IMR-90 (cell line): ENCODE data around the gene FCRL5. TPM values are rescaled to one million over a fixed set of nuclear protein-coding genes. Genes with fewer than 3 reads are reported as not detected.

Source experiments
- ATAC-seq: fragments of 200-7000 bp; cut with Tn5 transposase; 2 replicates; pipeline ENCODE4 v1.9.1; 2020; ENCODE audit warnings: low read depth, mild to moderate bottlenecking, moderate library complexity
- BruUV-seq: library from RNA; stranded (reverse); fragments of 400-500 nt; replicated peaks from 2 replicates; lab custom pipeline; 2021; lab: Mats Ljungman, UMichigan
- CTCF ChIA-PET: fragments of 300-600 bp; formaldehyde crosslinking; extraction: SDS; loops from one replicate; lab custom pipeline; 2021; ENCODE audit warnings: antibody characterized with exemption; lab: Yijun Ruan, JAX
- POLR2A ChIA-PET: fragments of 300-600 bp; sonication (Branson Sonifier 250); formaldehyde crosslinking; loops from one replicate; lab custom pipeline; 2022; ENCODE audit warnings: antibody characterized with exemption; ENCODE audit not compliant: unreplicated experiment; lab: Charles Lee
- DNase-seq: peaks from one replicate; pipeline ENCODE4 v3.0.0; 2013
- H2AFZ ChIP-seq: replicated peaks from 2 replicates; pipeline ENCODE3; 2013; ENCODE audit warnings: low read length, mild to moderate bottlenecking; ENCODE audit not compliant: poor library complexity
- H2AK5ac ChIP-seq: 2 replicates; pipeline ENCODE4 v1.6.1; 2013; ENCODE audit warnings: low read depth, low read length, inconsistent platforms
- H2AK9ac ChIP-seq: replicated peaks from 2 replicates; pipeline ENCODE3; 2013; ENCODE audit warnings: mild to moderate bottlenecking, low read depth, low read length, moderate library complexity; ENCODE audit not compliant: poor library complexity
- H2BK120ac ChIP-seq: 2 replicates; pipeline ENCODE4 v1.6.1; 2013; ENCODE audit warnings: low read depth, low read length, inconsistent platforms
- H2BK15ac ChIP-seq: 3 replicates; pipeline ENCODE4 v1.6.1; 2013; ENCODE audit warnings: low read depth, low read length, inconsistent platforms
- H2BK20ac ChIP-seq: 2 replicates; pipeline ENCODE4 v1.6.1; 2013; ENCODE audit warnings: low read depth, mild to moderate bottlenecking, inconsistent platforms, low read length, moderate library complexity
- H2BK5ac ChIP-seq: 2 replicates; pipeline ENCODE4 v1.6.1; 2013; ENCODE audit warnings: mild to moderate bottlenecking, low read depth, low read length, inconsistent platforms; ENCODE audit not compliant: poor library complexity, severe bottlenecking
- H3K14ac ChIP-seq: replicated peaks from 2 replicates; pipeline ENCODE4 v1.6.1; 2013; ENCODE audit warnings: low read depth, low read length, inconsistent platforms
- H3K18ac ChIP-seq: 2 replicates; pipeline ENCODE4 v1.6.1; 2013; ENCODE audit warnings: low read depth, low read length, control low read depth
- H3K23ac ChIP-seq: 2 replicates; pipeline ENCODE4 v1.6.1; 2013; ENCODE audit warnings: low read depth, low read length, inconsistent platforms
- H3K27ac ChIP-seq: 2 replicates; pipeline ENCODE4 v1.5.1; 2013; ENCODE audit warnings: mild to moderate bottlenecking, control low read depth, low read length; ENCODE audit not compliant: insufficient read depth
- H3K27me3 ChIP-seq: 2 replicates; pipeline ENCODE4 v1.6.1; 2013; ENCODE audit warnings: low read length; ENCODE audit not compliant: control insufficient read depth, insufficient read depth
- H3K36me3 ChIP-seq: 2 replicates; pipeline ENCODE4 v1.6.1; 2013; ENCODE audit warnings: low read length, mixed read lengths; ENCODE audit not compliant: control insufficient read depth, insufficient read depth
- H3K4ac ChIP-seq: 2 replicates; pipeline ENCODE4 v1.6.1; 2013; ENCODE audit warnings: low read depth, low read length, inconsistent platforms
- H3K4me1 ChIP-seq: 2 replicates; pipeline ENCODE4 v1.6.1; 2013; ENCODE audit warnings: low read length, mixed read lengths; ENCODE audit not compliant: control insufficient read depth, insufficient read depth
- H3K4me2 ChIP-seq: 2 replicates; pipeline ENCODE4 v1.6.1; 2013; ENCODE audit warnings: low read depth, mild to moderate bottlenecking, control low read depth, low read length, moderate library complexity
- H3K4me3 ChIP-seq: 2 replicates; pipeline ENCODE4 v1.5.1; 2013; ENCODE audit warnings: low read depth, mild to moderate bottlenecking, control low read depth, low read length, moderate library complexity; ENCODE audit not compliant: insufficient read depth
- H3K56ac ChIP-seq: 2 replicates; pipeline ENCODE4 v1.6.1; 2013; ENCODE audit warnings: low read length, inconsistent platforms; ENCODE audit not compliant: insufficient read depth; ENCODE audit errors: extremely low read depth
- H3K79me1 ChIP-seq, 2 experiments: 2 replicates each; pipeline ENCODE4 v1.6.1; 2013; ENCODE audit warnings: low read length in 2 of 2, inconsistent platforms in 1 of 2, low read depth in 1 of 2
- H3K9ac ChIP-seq: 2 replicates; pipeline ENCODE4 v1.6.1; 2013; ENCODE audit warnings: low read depth, low read length, control low read depth
- H3K9me1 ChIP-seq: 2 replicates; pipeline ENCODE4 v1.6.1; 2013; ENCODE audit warnings: low read length, inconsistent platforms; ENCODE audit not compliant: insufficient read depth
- H3K9me3 ChIP-seq: 2 replicates; pipeline ENCODE4 v1.6.1; 2013; ENCODE audit warnings: low read length; ENCODE audit not compliant: control insufficient read depth, insufficient read depth
- H4K20me1 ChIP-seq: 2 replicates; pipeline ENCODE4 v1.6.1; 2013; ENCODE audit warnings: low read length, inconsistent platforms; ENCODE audit not compliant: insufficient read depth
- H4K5ac ChIP-seq: 2 replicates; pipeline ENCODE4 v1.6.1; 2013; ENCODE audit warnings: mild to moderate bottlenecking, low read depth, low read length, control low read depth
- H4K8ac ChIP-seq, 2 experiments: 2 replicates each; pipeline ENCODE4 v1.6.1; 2013; ENCODE audit warnings: low read depth in 2 of 2, low read length in 2 of 2, control low read depth in 1 of 2, inconsistent platforms in 1 of 2
- H4K91ac ChIP-seq: 2 replicates; pipeline ENCODE4 v1.6.1; 2013; ENCODE audit warnings: low read depth, low read length, inconsistent platforms; ENCODE audit not compliant: insufficient read depth
- BHLHE40 ChIP-seq: fragments of 150-350 bp; IDR thresholded peaks from 2 replicates; pipeline ENCODE4 v1.6.1; 2016; ENCODE audit warnings: mild to moderate bottlenecking, low read depth, low read length
- CEBPB ChIP-seq: IDR thresholded peaks from 2 replicates; pipeline ENCODE4 v1.6.1; 2012; ENCODE audit warnings: low read depth, low read length, improper control_type of control experiment
- CTCF ChIP-seq: conservative IDR thresholded peaks from 2 replicates; pipeline ENCODE4 v1.5.1; 2012; ENCODE audit warnings: mild to moderate bottlenecking, low read depth, low read length, improper control_type of control experiment
- ELK1 ChIP-seq: fragments of 150-350 bp; IDR thresholded peaks from 2 replicates; pipeline ENCODE4 v1.6.1; 2016; ENCODE audit warnings: low read depth, mild to moderate bottlenecking, low read length, moderate library complexity, borderline replicate concordance
- MAFK ChIP-seq: IDR thresholded peaks from 2 replicates; pipeline ENCODE4 v1.6.1; 2012; ENCODE audit warnings: low read depth, low read length, improper control_type of control experiment
- NFE2L2 ChIP-seq: fragments of 150-350 bp; IDR thresholded peaks from 2 replicates; pipeline ENCODE4 v1.6.1; 2016; ENCODE audit warnings: low read depth, mild to moderate bottlenecking, low read length
- RAD21 ChIP-seq: IDR thresholded peaks from 2 replicates; pipeline ENCODE4 v1.6.1; 2012; ENCODE audit warnings: low read length, improper control_type of control experiment
- dilution Hi-C: fragments of 300-500 bp; cut with HindIII; formaldehyde crosslinking; loops from one replicate; pipeline ENCODE4 v1.14.3; 2018; ENCODE audit warnings: low sequenced_read_pairs; ENCODE audit not compliant: unreplicated experiment
- in situ Hi-C: fragments of 300-500 bp; cut with MboI; formaldehyde crosslinking; loops from 3 replicates; pipeline ENCODE4 v1.14.3; 2019; ENCODE audit warnings: low sequenced_read_pairs, inconsistent platforms, mixed read lengths
- intact Hi-C: fragments of 100-400 bp; cut with micrococcal nuclease; formaldehyde crosslinking; loops from 2 replicates; pipeline ENCODE4 v1.10.0; 2022
- polyA plus RNA-seq, 3 experiments: library from polyadenylated mRNA; depleted of rRNA; stranded (reverse); fragments of >200 nt; gene quantifications; 2 replicates each; pipeline ENCODE4 v1.2.3, GENCODE V29; 2012; ENCODE audit warnings: low replicate concordance in 1 of 3
- total RNA-seq: library from RNA; depleted of rRNA; stranded (reverse); fragments of >200 nt; gene quantifications from 2 replicates; pipeline ENCODE4 v1.2.3, GENCODE V29; 2012

The FCRL5 gene
- total and polyA plus RNA-seq, 2 of the 4 experiments (the other 2 are of a cell fraction), result not detected

- H3K56ac ChIP-seq, result no peak overlapping the region
- no peak overlapping the region for H2AK5ac ChIP-seq
- H3K9ac ChIP-seq, result no peak overlapping the region
- dilution Hi-C loops (no loop called here), intact Hi-C loops (no loop called here), in situ Hi-C loops (no loop called here)
- no peak overlapping the region for H3K18ac ChIP-seq
- no peak overlapping the region for H2AFZ ChIP-seq
- DNase-seq (no peak), ATAC-seq (no peak)
- H3K36me3 ChIP-seq, result no peaks in the 10 kb centered on the region
- H3K9me1 ChIP-seq, result no peaks in the 10 kb centered on the region
- BruUV-seq, result no TSS peak
- no peaks in the 10 kb centered on the region for H3K9me3 ChIP-seq
- H2AK9ac ChIP-seq, result no peak overlapping the region
- H3K4me1 ChIP-seq, result no peaks in the 10 kb centered on the region
- no peak overlapping the region for H3K23ac ChIP-seq
- no peak overlapping the region for H2BK120ac ChIP-seq
- H3K27ac ChIP-seq, result no peak overlapping the region
- no peak overlapping the region for H4K5ac ChIP-seq
- ChIA-PET POLR2A (no interaction called here), CTCF (interaction anchor here (1.6 kb wide), 1 partner anchor 36 kb away, joined by 3 read pairs; no protein-coding TSS in a partner anchor)
- H3K27me3 ChIP-seq, result no peaks in the 10 kb centered on the region
- H2BK15ac ChIP-seq, result no peak overlapping the region
- no peak overlapping the region for H2BK20ac ChIP-seq
- no peak overlapping the region for H4K8ac ChIP-seq
- H2BK5ac ChIP-seq, result no peak overlapping the region
- H3K4me3 ChIP-seq, result no peak overlapping the region
- no peak overlapping the region for H3K4ac ChIP-seq
- no peak overlapping the region for H3K14ac ChIP-seq
- no peaks in the 10 kb centered on the region for H3K79me1 ChIP-seq
- H4K91ac ChIP-seq, result no peak overlapping the region
- no peaks in the 10 kb centered on the region for H4K20me1 ChIP-seq
- no peak for TF ChIP-seq CTCF
- peak; percentile 40; the same call in 1 of the 2 replicates for TF ChIP-seq MAFK
- TF ChIP-seq BHLHE40, result no peak
- TF ChIP-seq NFE2L2, result no peak
- no peak for TF ChIP-seq CEBPB
- TF ChIP-seq RAD21, result no peak
- no peak for TF ChIP-seq ELK1
- no peak overlapping the region for H3K4me2 ChIP-seq
These were observed 67.7 kb downstream of the FCRL5 start for GRCh38 chr1:157484573-157484972.
